MM.1S (cell line): Measurements from ENCODE around the gene NLRP1.

ENCODE experiments used
- EZH2 ChIP-seq: fragments of 300-600 bp; sonication (generic); optimal IDR thresholded peaks from 2 replicates; pipeline ENCODE3; 2017; ENCODE audit warnings: low read depth, mild to moderate bottlenecking, antibody characterized with exemption, low read length, mixed read lengths
- TF ChIP-seq, protein P1 (sequence below): fragments of 300-600 bp; sonication (generic); IDR thresholded peaks from 2 replicates; pipeline ENCODE4 v1.5.1; 2016; ENCODE audit warnings: antibody characterized with exemption, low read length, mixed read lengths

DNA sequence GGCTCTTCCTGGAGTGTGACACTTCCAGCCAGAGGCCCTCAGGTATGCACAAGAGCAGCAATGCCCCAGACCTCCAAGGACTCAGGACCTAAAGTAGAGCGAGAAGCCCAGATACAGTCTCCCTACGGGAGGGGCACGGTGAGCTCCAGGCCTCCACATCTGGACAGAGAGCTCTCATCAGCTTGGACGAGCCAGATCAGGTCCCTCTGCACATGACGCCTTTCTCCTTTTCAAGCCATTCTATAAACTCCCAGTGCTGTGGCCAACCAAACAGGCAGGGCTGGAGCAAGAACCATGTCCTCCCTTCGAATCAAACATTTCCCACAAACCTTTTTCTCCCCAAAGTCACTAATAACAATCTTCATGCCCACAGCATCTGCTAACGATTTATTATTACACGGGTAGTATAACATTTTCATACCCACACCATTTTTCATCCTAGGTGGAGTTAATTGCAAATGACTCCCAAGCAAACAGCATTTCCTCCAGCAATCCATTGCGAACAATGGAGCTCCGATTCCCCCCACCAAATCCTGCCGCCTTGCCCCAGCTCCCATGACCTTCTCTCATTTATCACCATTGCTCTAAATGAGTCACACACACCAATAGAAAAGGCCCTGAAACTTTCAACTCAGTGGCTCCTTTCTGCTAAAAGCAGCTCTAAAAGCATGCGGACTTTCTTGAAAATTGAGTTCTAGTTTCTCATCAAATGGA, 24.2 kb upstream of the NLRP1 start:
- TF ChIP-seq, protein P1, sequence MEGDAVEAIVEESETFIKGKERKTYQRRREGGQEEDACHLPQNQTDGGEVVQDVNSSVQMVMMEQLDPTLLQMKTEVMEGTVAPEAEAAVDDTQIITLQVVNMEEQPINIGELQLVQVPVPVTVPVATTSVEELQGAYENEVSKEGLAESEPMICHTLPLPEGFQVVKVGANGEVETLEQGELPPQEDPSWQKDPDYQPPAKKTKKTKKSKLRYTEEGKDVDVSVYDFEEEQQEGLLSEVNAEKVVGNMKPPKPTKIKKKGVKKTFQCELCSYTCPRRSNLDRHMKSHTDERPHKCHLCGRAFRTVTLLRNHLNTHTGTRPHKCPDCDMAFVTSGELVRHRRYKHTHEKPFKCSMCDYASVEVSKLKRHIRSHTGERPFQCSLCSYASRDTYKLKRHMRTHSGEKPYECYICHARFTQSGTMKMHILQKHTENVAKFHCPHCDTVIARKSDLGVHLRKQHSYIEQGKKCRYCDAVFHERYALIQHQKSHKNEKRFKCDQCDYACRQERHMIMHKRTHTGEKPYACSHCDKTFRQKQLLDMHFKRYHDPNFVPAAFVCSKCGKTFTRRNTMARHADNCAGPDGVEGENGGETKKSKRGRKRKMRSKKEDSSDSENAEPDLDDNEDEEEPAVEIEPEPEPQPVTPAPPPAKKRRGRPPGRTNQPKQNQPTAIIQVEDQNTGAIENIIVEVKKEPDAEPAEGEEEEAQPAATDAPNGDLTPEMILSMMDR, result no peak
- TF ChIP-seq EZH2, result no peak
